ENCODE results near the gene SCNN1A. TPM values are rescaled to one million over a fixed set of nuclear protein-coding genes. Genes with fewer than 3 reads are reported as not detected.

SCNN1A gene
- total and polyA plus RNA-seq, 2 of the 13 experiments (the other 11 are each of a cell fraction or from before 2014, with no cell fraction given) = 1.5 to 14.6 TPM

GRCh38 chr12:6341417-6342139, 33.8 kb downstream of the SCNN1A start, which contains the start of gene TNFRSF1A (continued):
- peak; percentile 77; the same call in 1 of the 2 replicates for TF ChIP-seq EED (CRISPR knock-in tag; IDR thresholded peaks at IDR 0.05)
- TF ChIP-seq SMARCC2 (IDR thresholded peaks at IDR 0.05) = no peak
- TF ChIP-seq NRL (CRISPR knock-in tag; IDR thresholded peaks at IDR 0.05; ENCODE audit: borderline replicate concordance) = no peak
- no peak for TF ChIP-seq CC2D1A (CRISPR knock-in tag; IDR thresholded peaks at IDR 0.05)
- TF ChIP-seq PHB2 (IDR thresholded peaks at IDR 0.05; ENCODE audit: partially characterized antibody) = no peak
- no peak for TF ChIP-seq HMG20B (CRISPR knock-in tag; conservative IDR thresholded peaks at IDR 0.05)
- TF ChIP-seq ZNF776 (CRISPR knock-in tag; IDR thresholded peaks at IDR 0.05) = no peak
- TF ChIP-seq GTF2F1 (IDR thresholded peaks at IDR 0.05; ENCODE audit: low read length) = no peak
- TF ChIP-seq NR1H2 (CRISPR knock-in tag; IDR thresholded peaks at IDR 0.05; ENCODE audit: borderline replicate concordance, low read depth) = no peak
- TF ChIP-seq ZBTB44 (CRISPR knock-in tag; IDR thresholded peaks at IDR 0.05) = no peak
- TF ChIP-seq IKZF1 (IDR thresholded peaks at IDR 0.05) = no peak
- TF ChIP-seq ZC3H13 (CRISPR knock-in tag; IDR thresholded peaks at IDR 0.05) = peak; percentile 58; the same call in 1 of the 2 replicates
- TF ChIP-seq MNT (IDR thresholded peaks at IDR 0.05) = no peak
- no peak; the same call in 1 of the 2 replicates for TF ChIP-seq ZNF414 (CRISPR knock-in tag; IDR thresholded peaks at IDR 0.05)
- TF ChIP-seq E2F5 (CRISPR knock-in tag; conservative IDR thresholded peaks at IDR 0.05) = no peak
- no peak for TF ChIP-seq U2AF2 (IDR thresholded peaks at IDR 0.05; ENCODE audit: low read depth, low read length)
- TF ChIP-seq AKAP8 (CRISPR knock-in tag; IDR thresholded peaks at IDR 0.05) = no peak
- no peak for TF ChIP-seq ESRRA (CRISPR knock-in tag; IDR thresholded peaks at IDR 0.05; ENCODE audit: low read depth)
- TF ChIP-seq KMT2B (CRISPR knock-in tag; IDR thresholded peaks at IDR 0.05) = no peak
- TF ChIP-seq NFIB (CRISPR knock-in tag; IDR thresholded peaks at IDR 0.05; ENCODE audit: borderline replicate concordance) = no peak
- no peak for TF ChIP-seq STAT6 (CRISPR knock-in tag; IDR thresholded peaks at IDR 0.05; ENCODE audit: borderline replicate concordance)
- TF ChIP-seq TEF (CRISPR knock-in tag; IDR thresholded peaks at IDR 0.05) = no peak
- TF ChIP-seq ZNF781 (CRISPR knock-in tag; IDR thresholded peaks at IDR 0.05; ENCODE audit: borderline replicate concordance, not compliant biosample characterization) = no peak

Measured in HepG2 (cell line).